Right cardiac atrium (tissue), 5 donors: Measurements from ENCODE around the gene SNTG2. TPM values are rescaled to one million over a fixed set of nuclear protein-coding genes. Genes with fewer than 3 reads are reported as not detected.
"Not testable (repeated sequence)": the region's sequence is repeated elsewhere in the genome, so short reads cannot be mapped to it uniquely, and the experiment has no call there.

Experiments
- ATAC-seq, 2 donors: fragments of 200-7000 bp; cut with Tn5 transposase; one replicate each; pipeline versions ENCODE4 v1.8.0 to v1.9.1; 2020; ENCODE audit warnings: moderate library complexity in 2 of 2, mild to moderate bottlenecking in 1 of 2
- DNase-seq, 3 donors: peaks; one replicate each; pipeline ENCODE4 v3.0.0-alpha.2; 2020
- H3K27ac ChIP-seq: one replicate; pipeline ENCODE4 v1.5.1; 2013; ENCODE audit warnings: mild to moderate bottlenecking, low read length, control low read depth, moderate library complexity
- H3K27me3 ChIP-seq: one replicate; pipeline ENCODE4 v1.6.1; 2013; ENCODE audit not compliant: control insufficient read depth, insufficient read depth
- H3K4me1 ChIP-seq: one replicate; pipeline ENCODE4 v1.6.1; 2013; ENCODE audit warnings: low read length; ENCODE audit not compliant: control insufficient read depth, insufficient read depth
- H3K4me3 ChIP-seq: one replicate; pipeline ENCODE4 v1.5.1; 2013; ENCODE audit warnings: low read length, control low read depth
- H3K9me3 ChIP-seq: one replicate; pipeline ENCODE4 v1.6.1; 2013; ENCODE audit warnings: low read length; ENCODE audit not compliant: control insufficient read depth
- WGBS: extraction: QIAGEN DNeasy Blood & Tissue Kit; methylation state at CpG from one replicate; pipeline ENCODE4 v1.1.7; 2013; 5-methylcytosine and 5-hydroxymethylcytosine counted together
- intact Hi-C, 4 donors: fragments of 100-400 bp; cut with DNase I; formaldehyde crosslinking; loops; one replicate each; pipeline versions ENCODE4 v1.11.0 to v1.14.0; 2022 to 2023
- long read RNA-seq, 4 donors: library from polyadenylated mRNA; unstranded; transcript quantifications; one replicate each; pipeline ENCODE4 v2.0.0, GENCODE V29; 2020 to 2021
- polyA plus RNA-seq: library from polyadenylated mRNA; stranded (reverse); fragments of 200-250 nt; gene quantifications from one replicate; pipeline ENCODE4 v1.2.3, GENCODE V29; 2013
- total RNA-seq, 4 donors: library from RNA; stranded (reverse); fragmentation: NEBNext Ultra II Directional; extraction: Animal tissue kit (Norgen Biotek cat#: 25700); gene quantifications; one replicate each; pipeline ENCODE4 v1.2.1, GENCODE V29; 2021
- donor health status: healthy with polysubstance abuse.
- donor health status: DM: no; HTN: yes; CAD: no.
- donor health status: DM: no; HTN: no; CAD: no.
- donor health status: DM: no; HTN: yes; CAD: no; lungs with severe emphysema.
- donor health status: DM: yes; HTN: yes; CAD: no.

The SNTG2 gene
- total RNA-seq (1 to 10 TPM in 2 of 4 donors, under 1 TPM in 1, not detected in 1; 0.65 to 2.0 (median 1.2) TPM), polyA plus RNA-seq (0.34 TPM)
- long read RNA-seq, donor 1, partial matches to known transcripts = 0 of 1 reads
- long read RNA-seq, donor 1, other reads (novel, unspliced or antisense) = 1 of 1 reads
- long read RNA-seq, donor 2 = 0 reads
- long read RNA-seq, donor 3, partial matches to known transcripts = 1 of 1 reads
- long read RNA-seq, donor 3, other reads (novel, unspliced or antisense) = 0 of 1 reads
- long read RNA-seq, donor 4 = 0 reads

GRCh38 chr2:950080-950966 is at the start of gene SNTG2:
Gene SNTG2, plus strand, starts transcription at chr2:950849. Its CDS starts 148 bp downstream, at chr2:950997.
- H3K27me3 ChIP-seq = no peaks in the 10 kb centered on the region
- H3K9me3 ChIP-seq = no peaks in the 10 kb centered on the region
- intact Hi-C loops = loop anchor here in 2 of 4 donors (5.0 to 10.0 kb wide), 2 partner anchors 592 to 594 kb away; no protein-coding TSS in a partner anchor
- peak; percentile 34 to 73 (median 69) for DNase-seq
- H3K27ac ChIP-seq = no peak within 1 kb of the TSS
- WGBS = 1% methylated on average over 100 of the region's 100 CpGs
- peak within 1 kb of the TSS; percentile 70 for H3K4me3 ChIP-seq
- H3K4me1 ChIP-seq = no peaks in the 10 kb centered on the region
- ATAC-seq = peak; percentile 86 to 95

GRCh38 chr2:902584-902983 is 48.1 kb upstream of the SNTG2 start:
- Histone ChIP-seq H3K27me3 (no peaks in the 10 kb centered on the region), H3K4me3 (no peak overlapping the region), H3K9me3 (no peaks in the 10 kb centered on the region), H3K27ac (no peak overlapping the region), H3K4me1 (no peaks in the 10 kb centered on the region)
- 71% methylated on average over 1 of the region's 1 CpG for WGBS
- ATAC-seq = no peak
- DNase-seq = no peak
- intact Hi-C loops = no loop called here

GRCh38 chr2:903223-903900 is 47.3 kb upstream of the SNTG2 start:
- intact Hi-C loops = no loop called here
- 44% methylated on average over 8 of the region's 8 CpGs for WGBS
- Histone ChIP-seq H3K27me3 (no peaks in the 10 kb centered on the region), H3K4me1 (no peaks in the 10 kb centered on the region), H3K9me3 (no peaks in the 10 kb centered on the region), H3K27ac (no peak overlapping the region), H3K4me3 (no peak overlapping the region)
- no peak for DNase-seq
- no peak for ATAC-seq

- no peak overlapping the region for H3K4me3 ChIP-seq
- H3K9me3 ChIP-seq = no peaks in the 10 kb centered on the region
- no peaks in the 10 kb centered on the region for H3K4me1 ChIP-seq
- H3K27me3 ChIP-seq = no peaks in the 10 kb centered on the region
- no peak for DNase-seq
- H3K27ac ChIP-seq = no peak overlapping the region
- no peak for ATAC-seq
- 59% methylated on average over 12 of the region's 12 CpGs for WGBS
- intact Hi-C loops = no loop called here
These were observed 46.2 kb upstream of the SNTG2 start for GRCh38 chr2:904246-905024.

GRCh38 chr2:905091-905832 is 45.4 kb upstream of the SNTG2 start:
- Histone ChIP-seq H3K4me3 (no peak overlapping the region), H3K4me1 (no peaks in the 10 kb centered on the region), H3K9me3 (no peaks in the 10 kb centered on the region), H3K27ac (no peak overlapping the region), H3K27me3 (no peaks in the 10 kb centered on the region)
- 79% methylated on average over 12 of the region's 12 CpGs for WGBS
- DNase-seq (no peak), ATAC-seq (no peak)
- intact Hi-C loops = no loop called here

- Histone ChIP-seq H3K27ac (no peak overlapping the region), H3K4me3 (no peak overlapping the region), H3K4me1 (no peaks in the 10 kb centered on the region), H3K27me3 (no peaks in the 10 kb centered on the region), H3K9me3 (no peaks in the 10 kb centered on the region)
- 83% methylated on average over 5 of the region's 5 CpGs for WGBS
- ATAC-seq (no peak), DNase-seq (no peak)
- intact Hi-C loops = no loop called here
These were observed 44.9 kb upstream of the SNTG2 start for GRCh38 chr2:905833-906140.

GRCh38 chr2:907706-908105 is 42.9 kb upstream of the SNTG2 start:
- DNase-seq (no peak), ATAC-seq (no peak)
- Histone ChIP-seq H3K9me3 (no peaks in the 10 kb centered on the region), H3K27ac (no peak overlapping the region), H3K4me3 (no peak overlapping the region), H3K27me3 (no peaks in the 10 kb centered on the region), H3K4me1 (no peaks in the 10 kb centered on the region)
- WGBS = 78% methylated on average over 7 of the region's 7 CpGs
- intact Hi-C loops = no loop called here

- no peak overlapping the region for H3K27ac ChIP-seq
- no peaks in the 10 kb centered on the region for H3K27me3 ChIP-seq
- intact Hi-C loops = no loop called here
- DNase-seq (no peak), ATAC-seq (no peak)
- 82% methylated on average over 4 of the region's 4 CpGs for WGBS
- H3K4me1 ChIP-seq = no peaks in the 10 kb centered on the region
- no peaks in the 10 kb centered on the region for H3K9me3 ChIP-seq
- no peak overlapping the region for H3K4me3 ChIP-seq
These were observed 42.1 kb upstream of the SNTG2 start for GRCh38 chr2:908568-908967.

- H3K4me3 ChIP-seq, H3K27me3 ChIP-seq, H3K4me1 ChIP-seq, H3K9me3 ChIP-seq, H3K27ac ChIP-seq, DNase-seq, ATAC-seq, intact Hi-C loops: not testable (repeated sequence)
- 83% methylated on average over 27 of the region's 27 CpGs for WGBS
These were observed 40.8 kb upstream of the SNTG2 start for GRCh38 chr2:909764-910379.

- DNase-seq (no peak), ATAC-seq (no peak)
- intact Hi-C loops = no loop called here
- Histone ChIP-seq H3K4me3 (no peak overlapping the region), H3K4me1 (no peaks in the 10 kb centered on the region), H3K27me3 (no peaks in the 10 kb centered on the region), H3K9me3 (no peaks in the 10 kb centered on the region), H3K27ac (no peak overlapping the region)
- 91% methylated on average over 16 of the region's 16 CpGs for WGBS
These were observed 40.0 kb upstream of the SNTG2 start for GRCh38 chr2:910698-911097.
